ENCODE data around the gene PPP1R14D. TPM values are rescaled to one million over a fixed set of nuclear protein-coding genes. Genes with fewer than 3 reads are reported as not detected.

PPP1R14D gene
- total and polyA plus RNA-seq, 5 experiments from 2014 or later: not detected

GRCh38 chr15:40829115-40829514 is 607 bp upstream of the PPP1R14D start:
- no peaks in the 10 kb centered on the region for H3K27me3 Mint-ChIP-seq
- POLR2A ChIA-PET: no interaction called here

GRCh38 chr15:40826423-40827075 is 2.0 kb downstream of the PPP1R14D start:
- DNase-seq (no peak), ATAC-seq (no peak)
- Mint-ChIP-seq H3K27me3 (peaks cover 0 to 2% (median 0%) of the 10 kb centered on the region in 5 donors), H3K4me3 (no peak overlapping the region), H3K4me1 (no peaks in the 10 kb centered on the region), H3K36me3 (no peaks in the 10 kb centered on the region), H3K9me3 (no peaks in the 10 kb centered on the region), H3K27ac (no peak overlapping the region)
- POLR2A ChIA-PET: no interaction called here

More at GRCh38 chr15:40829115-40829514, 607 bp upstream of the PPP1R14D start:
- Mint-ChIP-seq H3K4me3 (no peak overlapping the region), H3K27ac (no peak overlapping the region), H3K36me3 (no peaks in the 10 kb centered on the region), H3K4me1 (no peaks in the 10 kb centered on the region), H3K9me3 (no peaks in the 10 kb centered on the region)
- DNase-seq (no peak), ATAC-seq (no peak)

GRCh38 chr15:40825661-40826422 is 2.7 kb downstream of the PPP1R14D start:
- peaks cover 0 to 2% (median 0%) of the 10 kb centered on the region in 5 donors for H3K27me3 Mint-ChIP-seq
- H3K9me3 Mint-ChIP-seq: no peaks in the 10 kb centered on the region
- no peaks in the 10 kb centered on the region for H3K36me3 Mint-ChIP-seq
- DNase-seq: no peak
- no peaks in the 10 kb centered on the region for H3K4me1 Mint-ChIP-seq
- H3K4me3 Mint-ChIP-seq: no peak overlapping the region
- no peak overlapping the region for H3K27ac Mint-ChIP-seq
- POLR2A ChIA-PET: no interaction called here
- ATAC-seq: no peak

GRCh38 chr15:40823572-40824343 is 4.8 kb downstream of the PPP1R14D start:
- DNase-seq (no peak), ATAC-seq (no peak)
- H3K27ac Mint-ChIP-seq: no peak overlapping the region
- no peak overlapping the region for H3K4me3 Mint-ChIP-seq
- no peaks in the 10 kb centered on the region for H3K4me1 Mint-ChIP-seq
- H3K9me3 Mint-ChIP-seq: no peaks in the 10 kb centered on the region
- H3K27me3 Mint-ChIP-seq: peaks cover 0 to 2% (median 0%) of the 10 kb centered on the region in 5 donors
- POLR2A ChIA-PET: interaction anchor here (0.6 to 0.7 kb wide), 2 partner anchors 14 to 23 kb away, joined by 4 to 5 read pairs; no protein-coding TSS in a partner anchor
- no peaks in the 10 kb centered on the region for H3K36me3 Mint-ChIP-seq

DNA sequence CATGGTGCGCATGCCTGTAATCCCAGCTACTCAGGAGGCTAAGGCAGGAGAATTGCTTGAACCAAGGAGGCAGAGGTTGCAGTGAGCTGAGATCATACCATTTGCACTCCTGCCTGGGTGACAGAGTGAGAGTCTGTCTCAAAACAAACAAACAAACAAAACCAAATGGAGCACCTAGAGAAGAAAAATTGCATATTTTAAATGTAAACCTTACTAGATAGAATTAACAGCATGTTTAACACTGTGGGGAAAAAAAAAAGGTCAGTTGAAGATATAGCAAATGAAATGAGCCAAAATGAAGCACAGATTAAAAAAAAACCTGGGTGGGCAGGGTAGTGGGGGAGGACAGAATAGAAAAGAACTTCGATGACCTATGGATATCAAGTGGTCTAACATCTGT is 7.3 kb downstream of the PPP1R14D start:
- DNase-seq (no peak), ATAC-seq (no peak)
- H3K9me3 Mint-ChIP-seq: no peaks in the 10 kb centered on the region
- H3K4me1 Mint-ChIP-seq: no peaks in the 10 kb centered on the region
- POLR2A ChIA-PET: no interaction called here
- peaks cover 0 to 2% (median 0%) of the 10 kb centered on the region in 5 donors for H3K27me3 Mint-ChIP-seq
- no peak overlapping the region for H3K27ac Mint-ChIP-seq
- H3K36me3 Mint-ChIP-seq: no peaks in the 10 kb centered on the region
- H3K4me3 Mint-ChIP-seq: no peak overlapping the region

DNA sequence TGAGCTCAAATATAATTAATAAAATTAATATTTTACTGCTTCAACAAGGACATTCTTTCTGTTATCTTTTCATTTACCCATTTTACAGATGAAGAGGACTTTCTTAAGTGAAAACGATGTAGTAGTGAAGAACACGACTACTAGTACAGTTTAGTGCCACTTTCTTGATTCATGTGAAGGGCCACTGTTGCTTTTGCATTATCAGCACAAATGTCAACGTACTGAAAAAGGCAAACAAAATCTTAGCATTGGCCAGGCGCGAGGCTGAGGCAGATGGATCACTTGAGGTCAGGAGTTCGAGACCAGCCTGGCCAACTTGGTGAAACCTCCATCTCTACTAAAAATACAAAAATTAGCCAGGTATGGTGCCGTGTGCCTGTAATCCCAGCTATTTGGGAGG is 9.5 kb downstream of the PPP1R14D start:
- Mint-ChIP-seq H3K27ac (no peak overlapping the region), H3K27me3 (peaks cover 0 to 2% (median 0%) of the 10 kb centered on the region in 5 donors), H3K36me3 (peaks cover 0 to 12% (median 5%) of the 10 kb centered on the region in 3 donors), H3K4me1 (no peaks in the 10 kb centered on the region), H3K9me3 (no peaks in the 10 kb centered on the region), H3K4me3 (no peak overlapping the region)
- ATAC-seq (no peak), DNase-seq (no peak)
- POLR2A ChIA-PET: no interaction called here

- Mint-ChIP-seq H3K27ac (peak overlapping the region in 2 of 10 donors; percentile 41 to 57), H3K4me1 (peaks cover 0 to 1% (median 0%) of the 10 kb centered on the region in 4 donors), H3K36me3 (peaks cover 0 to 40% (median 10%) of the 10 kb centered on the region in 3 donors), H3K4me3 (no peak overlapping the region), H3K9me3 (no peaks in the 10 kb centered on the region), H3K27me3 (no peaks in the 10 kb centered on the region)
- ATAC-seq (no peak), DNase-seq (no peak)
- POLR2A ChIA-PET: interaction anchor here (0.6 to 1.4 kb wide), 2 partner anchors 8 to 524 kb away, joined by 3 to 4 read pairs; partner anchors contain the start of genes DNAJC17 and ZFYVE19
These were observed 13.3 kb downstream of the PPP1R14D start for GRCh38 chr15:40815042-40815698.

DNA sequence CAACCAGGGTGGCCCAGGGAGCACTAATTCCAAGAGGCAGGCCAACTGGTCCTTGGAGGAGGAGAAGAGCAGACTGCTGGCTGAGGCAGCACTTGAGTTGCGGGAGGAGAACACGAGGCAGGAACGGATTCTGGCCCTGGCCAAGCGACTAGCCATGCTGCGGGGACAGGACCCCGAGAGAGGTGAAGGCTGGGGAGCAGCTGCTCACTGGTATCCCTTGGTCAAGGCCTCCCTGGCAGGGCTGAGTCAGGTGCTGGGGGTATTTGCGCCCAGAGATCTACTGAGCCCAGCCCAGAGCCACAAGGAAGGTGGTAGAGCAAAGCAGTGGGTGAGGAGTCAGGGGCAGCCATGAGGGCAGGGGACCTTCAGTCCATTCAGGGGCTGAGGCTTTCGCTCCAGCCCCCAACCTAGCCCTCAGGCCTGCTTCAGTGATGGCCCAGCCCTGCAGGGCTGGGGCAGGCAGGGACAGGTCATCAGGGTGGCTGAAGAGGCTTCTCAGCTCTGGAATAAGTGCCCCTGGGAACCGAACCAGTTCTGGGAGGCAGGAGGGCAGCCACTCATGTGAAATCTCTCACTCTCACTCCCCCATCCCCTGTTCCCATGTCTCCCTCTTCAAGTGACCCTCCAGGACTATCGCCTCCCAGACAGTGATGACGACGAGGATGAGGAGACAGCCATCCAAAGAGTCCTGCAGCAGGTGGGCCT is 15.6 kb downstream of the PPP1R14D start:
- no peak overlapping the region for H3K27ac Mint-ChIP-seq
- ATAC-seq: no peak
- no peaks in the 10 kb centered on the region for H3K27me3 Mint-ChIP-seq
- no peaks in the 10 kb centered on the region for H3K9me3 Mint-ChIP-seq
- H3K4me1 Mint-ChIP-seq: peaks cover 3 to 12% (median 7%) of the 10 kb centered on the region in 4 donors
- POLR2A ChIA-PET: interaction anchor here (0.5 kb wide), 1 partner anchor 1982 kb away, joined by 5 read pairs; no protein-coding TSS in a partner anchor
- H3K36me3 Mint-ChIP-seq: peaks cover 0 to 40% (median 12%) of the 10 kb centered on the region in 3 donors
- H3K4me3 Mint-ChIP-seq: no peak overlapping the region
- DNase-seq: no peak

- POLR2A ChIA-PET: no interaction called here
- Mint-ChIP-seq H3K4me1 (peaks cover 11 to 25% (median 22%) of the 10 kb centered on the region in 4 donors), H3K36me3 (peaks cover 0 to 27% (median 7%) of the 10 kb centered on the region in 3 donors), H3K9me3 (no peaks in the 10 kb centered on the region), H3K27me3 (no peaks in the 10 kb centered on the region), H3K27ac (no peak overlapping the region), H3K4me3 (peak overlapping the region in 8 of 10 donors; percentile 13 to 100 (median 98))
- DNase-seq (no peak), ATAC-seq (no peak)
These were observed 19.6 kb downstream of the PPP1R14D start for GRCh38 chr15:40808861-40809450.

GRCh38 chr15:40807888-40808461 is 20.5 kb downstream of the PPP1R14D start:
- Mint-ChIP-seq H3K4me1 (peaks cover 14 to 31% (median 29%) of the 10 kb centered on the region in 4 donors), H3K27ac (peak overlapping the region in 8 of 10 donors; percentile 52 to 99 (median 97)), H3K4me3 (peak overlapping the region; percentile 89 to 100 (median 99)), H3K27me3 (no peaks in the 10 kb centered on the region), H3K36me3 (peaks cover 0 to 28% (median 7%) of the 10 kb centered on the region in 3 donors), H3K9me3 (no peaks in the 10 kb centered on the region)
- DNase-seq (no peak), ATAC-seq (no peak)
- POLR2A ChIA-PET: interaction anchor here (1.2 to 2.2 kb wide), 3 partner anchors 8 to 524 kb away, joined by 3 to 24 read pairs (median 3); partner anchors contain the start of genes NUSAP1, OIP5 and RAD51
